Activated CD4-positive, alpha-beta T cell treated with anti-CD3 and anti-CD28 coated beads for 48 hours (primary cell): ENCODE data around the gene B4GALT2.

ENCODE experiments used
- DNase-seq: peaks from one replicate; pipeline ENCODE4 v3.0.0-alpha.2; 2020

Gene B4GALT2

GRCh38 chr1:44030605-44031251, 51.7 kb downstream of the B4GALT2 start:
- peak; percentile 50 for DNase-seq

DNA sequence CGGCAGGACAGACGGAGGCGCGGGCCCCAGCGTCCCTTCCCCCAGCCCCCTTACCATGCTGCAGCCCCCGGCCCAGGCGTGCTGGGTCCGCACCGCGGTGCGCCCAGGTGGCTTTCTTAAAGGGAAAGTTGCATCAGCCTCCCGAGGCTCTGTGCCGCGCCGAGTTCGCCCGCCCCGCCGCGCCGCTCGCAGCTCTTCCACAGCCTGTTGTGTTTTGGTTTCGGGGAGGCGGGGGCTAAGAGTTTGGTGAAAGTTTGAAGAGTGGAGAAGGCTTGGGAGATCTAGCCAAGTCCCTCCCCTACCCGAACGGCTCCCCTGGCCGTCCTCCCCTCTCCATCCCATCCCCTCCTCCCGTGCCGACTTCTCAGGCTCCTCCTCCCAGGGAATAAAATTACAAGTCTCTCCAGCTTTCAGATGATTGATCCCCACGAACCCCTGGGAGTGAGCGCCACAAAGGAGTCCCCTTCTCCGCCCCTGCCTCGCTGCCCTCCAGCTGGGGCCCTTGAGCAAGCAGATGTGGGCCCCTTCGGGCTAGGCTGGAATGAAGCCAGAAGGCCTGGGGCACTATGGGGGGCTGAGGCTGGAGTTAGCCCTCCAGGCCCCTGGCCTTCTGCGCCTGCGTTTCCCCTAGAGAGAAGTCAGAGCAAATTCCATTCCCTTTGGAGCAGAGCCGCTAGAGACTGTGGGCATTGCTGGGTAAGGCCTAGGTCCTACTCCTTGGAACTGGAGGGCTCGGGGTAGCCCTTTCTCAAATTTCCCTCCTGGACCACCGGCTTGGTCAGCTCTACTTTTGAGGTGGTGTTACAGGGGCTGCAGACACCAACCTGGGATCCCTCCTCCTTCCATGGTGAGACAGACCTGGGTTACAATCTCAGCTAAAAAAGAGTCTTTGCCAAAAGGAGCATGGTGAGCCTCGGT, 52.5 kb downstream of the B4GALT2 start, which contains the start of gene SLC6A9:
Gene SLC6A9 (minus strand): TSS at position 211 of the 918 bp plus-strand sequence. CDS start 7,185 bp downstream, outside the sequence.
- peak; percentile 66 for DNase-seq

GRCh38 chr1:44032170-44032790, 53.3 kb downstream of the B4GALT2 start:
- no peak for DNase-seq

- no peak for DNase-seq
These were observed 54.1 kb downstream of the B4GALT2 start for GRCh38 chr1:44033041-44033575.

GRCh38 chr1:44033756-44034155, 54.7 kb downstream of the B4GALT2 start:
- DNase-seq = no peak

DNA sequence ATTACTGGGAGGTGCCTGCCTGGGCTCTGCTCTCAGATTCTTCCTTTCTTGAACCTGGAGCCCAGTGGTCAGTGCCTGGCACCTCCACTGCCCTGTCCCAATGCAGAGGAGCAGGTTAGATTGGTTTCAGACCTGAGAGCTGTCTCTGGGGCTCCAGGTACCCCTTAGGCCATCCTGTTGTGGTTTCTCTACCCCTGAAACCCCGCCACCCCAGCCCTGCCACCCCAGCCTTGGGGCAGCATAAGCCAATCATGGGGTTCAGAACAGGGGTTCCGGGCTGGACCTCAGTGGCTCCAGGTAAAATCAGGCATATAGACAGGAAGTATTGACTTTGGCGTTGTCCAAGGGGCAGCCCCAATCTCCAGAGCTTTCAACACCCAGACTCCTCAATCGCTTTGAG, 55.4 kb downstream of the B4GALT2 start:
- no peak for DNase-seq

DNA sequence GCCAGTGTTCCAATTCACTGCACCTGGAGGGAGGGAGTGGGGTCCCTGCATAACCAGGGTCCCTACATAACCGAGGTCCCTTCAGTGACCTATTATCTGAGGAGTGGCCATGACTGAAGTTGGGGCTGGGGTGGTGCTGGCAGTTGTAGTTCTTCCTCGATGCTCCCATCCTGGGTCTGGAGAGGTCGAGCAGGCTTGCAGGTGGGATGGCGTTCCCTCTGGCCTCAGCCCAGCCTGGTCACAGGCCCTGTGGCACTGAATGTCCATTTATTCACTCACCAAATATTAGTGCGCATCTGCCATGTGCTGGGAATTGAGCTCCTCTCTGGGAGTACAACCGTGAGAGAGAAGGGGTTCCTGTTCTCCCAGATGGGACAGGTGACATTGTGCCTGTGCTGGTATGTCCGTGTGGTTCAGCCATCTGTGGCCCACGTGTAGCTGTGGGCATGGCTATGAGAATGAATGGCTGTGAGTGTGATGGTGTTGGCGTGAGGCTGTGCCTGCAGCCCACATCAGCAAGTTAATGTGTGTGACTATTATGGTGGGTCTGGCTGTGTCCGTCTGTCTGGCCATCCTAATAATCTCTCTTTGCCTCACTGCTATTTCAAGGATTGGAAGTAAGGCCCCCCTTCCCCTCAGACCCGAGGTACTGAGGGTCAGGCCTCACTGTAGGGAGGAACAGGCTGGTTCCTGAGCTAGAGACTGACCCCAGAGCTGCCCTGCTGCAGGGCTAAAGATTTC, 56.1 kb downstream of the B4GALT2 start:
- DNase-seq = no peak

DNA sequence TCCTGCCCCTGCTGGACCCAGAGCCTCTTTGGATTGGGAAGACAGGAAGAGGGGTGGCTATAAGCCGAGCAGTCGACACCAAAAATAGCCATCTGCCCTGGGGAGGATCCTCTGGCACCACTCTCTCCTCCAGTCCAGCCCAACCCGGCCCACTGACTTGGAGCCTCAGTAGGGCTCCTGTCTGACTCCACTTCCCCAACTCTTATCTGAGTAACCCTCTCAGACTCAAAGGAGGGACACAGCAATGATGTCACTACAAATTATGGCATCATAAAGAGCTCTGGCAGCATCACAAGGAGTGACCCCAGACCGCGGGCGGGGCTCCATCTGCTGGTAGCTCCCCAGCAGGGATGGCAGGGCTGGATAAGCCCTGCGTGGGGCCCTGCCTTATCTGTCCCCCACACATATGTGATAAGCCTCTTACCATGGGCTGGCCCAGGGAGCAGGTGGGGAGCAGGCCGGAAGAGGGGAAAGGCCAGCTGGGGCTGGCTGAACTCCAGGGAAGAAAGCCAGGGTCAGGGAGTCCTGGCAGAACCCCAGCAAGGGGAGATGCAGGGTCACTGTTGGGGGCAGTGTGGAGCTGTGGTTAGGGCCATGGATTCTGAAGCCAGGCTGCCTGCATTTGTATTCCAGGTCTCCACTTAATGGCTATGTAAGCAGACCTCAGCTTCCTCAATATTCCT, 56.9 kb downstream of the B4GALT2 start:
- DNase-seq = peak; percentile 19

- DNase-seq = peak; percentile 78
These were observed 57.6 kb downstream of the B4GALT2 start for GRCh38 chr1:44036409-44037139.

DNA sequence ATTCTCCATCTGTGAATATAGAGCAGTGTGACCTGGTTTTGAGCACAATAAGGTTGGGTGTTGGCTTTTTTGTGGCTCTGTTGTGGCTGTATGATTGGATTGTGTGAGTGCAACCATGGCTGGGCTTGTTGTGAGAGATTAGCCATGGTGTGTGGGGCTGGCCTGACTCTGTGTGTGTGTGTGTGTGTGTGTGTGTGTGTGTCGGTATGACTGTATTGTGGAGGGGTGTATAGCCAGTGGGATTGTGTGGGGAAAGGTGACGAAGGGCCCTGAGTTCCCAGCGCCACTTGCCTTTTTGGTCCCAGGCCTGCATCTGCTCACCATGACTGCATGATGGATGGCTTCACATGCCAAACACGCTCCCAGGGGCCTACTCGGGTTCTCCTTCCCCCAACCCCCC, 58.1 kb downstream of the B4GALT2 start:
- DNase-seq = no peak

- no peak for DNase-seq
These were observed 60.1 kb downstream of the B4GALT2 start for GRCh38 chr1:44038876-44039657.

GRCh38 chr1:44040418-44040817, 61.4 kb downstream of the B4GALT2 start:
- DNase-seq = no peak
